HAP-1 (cell line): Measurements from ENCODE around the gene NDUFA9.

Experiments
- DNase-seq, 2 experiments: peaks; one replicate each; pipeline ENCODE4 v3.0.0-alpha.2; 2016 to 2020; ENCODE audit warnings: low spot score in 2 of 2
- H3K27me3 ChIP-seq: fragments of 250-450 bp; sonication (Bioruptor Pico); 2 replicates; pipeline ENCODE4 v1.5.1; 2020; ENCODE audit warnings: low read depth, mild to moderate bottlenecking, moderate library complexity
- H3K36me3 ChIP-seq: fragments of 250-450 bp; sonication (Bioruptor Pico); replicated peaks from 2 replicates; pipeline ENCODE4 v1.5.1; 2020; ENCODE audit warnings: mild to moderate bottlenecking
- H3K4me1 ChIP-seq: fragments of 250-450 bp; sonication (Bioruptor Pico); 2 replicates; pipeline ENCODE4 v1.5.1; 2020; ENCODE audit warnings: mild to moderate bottlenecking
- H3K4me3 ChIP-seq: fragments of 250-450 bp; sonication (Bioruptor Pico); 2 replicates; pipeline ENCODE4 v1.5.1; 2020; ENCODE audit warnings: mild to moderate bottlenecking, moderate library complexity
- H3K9me3 ChIP-seq: fragments of 250-450 bp; sonication (Bioruptor Pico); 2 replicates; pipeline ENCODE4 v1.5.1; 2020; ENCODE audit warnings: mild to moderate bottlenecking, moderate library complexity
- in situ Hi-C: fragments of 300-500 bp; cut with MboI; formaldehyde crosslinking; loops from 3 replicates; pipeline ENCODE4 v1.14.3; 2020; ENCODE audit warnings: low sequenced_read_pairs, inconsistent platforms, mixed read lengths

NDUFA9 gene

DNA sequence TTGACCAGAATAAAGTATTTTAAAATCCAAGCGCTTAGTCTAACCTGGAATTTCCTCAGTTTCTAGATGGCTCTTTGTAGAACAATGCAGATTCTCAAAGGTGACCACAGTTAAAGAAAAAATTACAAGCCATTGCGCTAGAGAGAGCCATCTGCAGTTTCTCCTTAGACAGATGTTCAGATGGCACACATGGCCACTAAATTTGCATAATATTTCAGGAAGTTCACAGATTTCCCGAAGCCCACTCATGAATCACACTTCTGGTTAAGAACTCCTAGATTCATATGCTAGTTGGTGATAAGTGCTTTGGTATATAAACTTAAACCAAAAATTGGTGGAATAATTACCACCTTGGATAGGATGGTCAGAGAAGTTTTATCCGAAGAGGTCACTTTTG, 812 bp upstream of the NDUFA9 start:
- in situ Hi-C loops: no loop called here
- DNase-seq: no peak
- H3K4me3 ChIP-seq: peak overlapping the region; percentile 80

DNA sequence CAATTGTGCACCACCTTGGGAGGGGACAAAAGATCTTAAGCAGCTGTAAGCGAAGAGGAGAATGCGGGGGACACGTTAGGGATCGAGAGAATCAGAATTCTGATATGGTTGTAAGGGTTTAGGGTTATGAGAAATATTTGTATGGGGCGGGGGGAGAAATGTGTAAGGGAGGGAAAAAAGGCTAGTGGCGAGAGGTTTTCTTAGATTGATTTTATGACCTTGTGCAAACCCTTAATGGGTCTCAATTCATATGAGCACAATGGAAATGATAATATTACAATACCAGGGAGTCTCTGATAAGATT, 396 bp downstream of the NDUFA9 start:
- Histone ChIP-seq H3K4me1 (peaks cover 26% of the 10 kb centered on the region), H3K27me3 (no peaks in the 10 kb centered on the region), H3K4me3 (peak overlapping the region; percentile 80), H3K36me3 (peaks cover 4% of the 10 kb centered on the region; the same call in 1 of the 2 replicates), H3K9me3 (no peaks in the 10 kb centered on the region)
- DNase-seq: peak in 1 of 2 experiments; percentile 48
- in situ Hi-C loops: no loop called here

More for the DNA sequence above, 812 bp upstream of the NDUFA9 start:
- H3K36me3 ChIP-seq: no peaks in the 10 kb centered on the region
- H3K9me3 ChIP-seq: no peaks in the 10 kb centered on the region
- H3K4me1 ChIP-seq: peaks cover 26% of the 10 kb centered on the region
- 0 out of 2 replicates have a peak, but pooled peaks cover 4% of the 10 kb centered on the region for H3K27me3 ChIP-seq

DNA sequence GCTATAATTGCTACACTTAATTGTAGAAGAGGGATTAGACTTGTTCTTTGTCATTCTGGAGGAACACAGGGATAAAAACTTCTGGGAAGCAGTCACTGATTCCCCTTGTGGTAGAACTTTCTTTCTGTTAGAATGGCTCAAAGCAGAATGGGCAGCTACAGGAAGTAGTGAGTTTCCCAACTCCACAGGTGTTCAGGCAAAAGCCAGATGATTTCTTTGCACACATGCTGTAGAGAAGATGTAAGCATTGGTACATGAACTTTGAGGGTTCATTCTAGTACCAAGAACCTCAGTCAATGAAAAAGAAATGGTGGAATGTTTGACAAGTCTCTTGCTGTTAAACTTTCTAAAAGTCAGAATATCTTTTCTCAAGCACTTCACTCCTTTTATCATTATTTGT, 4.3 kb downstream of the NDUFA9 start:
- H3K9me3 ChIP-seq: no peaks in the 10 kb centered on the region
- H3K4me3 ChIP-seq: no peak overlapping the region
- no peaks in the 10 kb centered on the region for H3K27me3 ChIP-seq
- peaks cover 18% of the 10 kb centered on the region for H3K4me1 ChIP-seq
- in situ Hi-C loops: no loop called here
- DNase-seq: no peak
- peaks cover 32% of the 10 kb centered on the region for H3K36me3 ChIP-seq

DNA sequence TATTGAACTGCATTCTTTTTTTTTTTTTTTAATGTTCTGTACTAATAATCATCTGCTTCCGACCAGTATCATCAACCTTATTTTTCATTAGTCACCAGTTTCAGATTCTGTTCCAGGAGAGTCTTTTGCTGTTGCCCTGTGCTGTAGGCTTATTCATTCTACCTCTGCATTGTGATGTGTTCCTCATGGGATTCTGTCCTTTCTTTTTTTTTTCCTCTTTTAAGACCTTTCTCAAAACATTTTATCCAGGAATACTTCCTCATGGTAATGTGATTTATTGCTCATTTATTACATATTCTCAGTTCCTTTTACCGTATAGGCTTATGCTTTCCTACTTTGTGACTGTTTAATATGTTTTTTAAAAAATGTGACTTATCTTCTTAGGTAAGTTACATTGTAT, 4.8 kb downstream of the NDUFA9 start:
- peaks cover 18% of the 10 kb centered on the region for H3K4me1 ChIP-seq
- no peak for DNase-seq
- no peaks in the 10 kb centered on the region for H3K27me3 ChIP-seq
- H3K9me3 ChIP-seq: no peaks in the 10 kb centered on the region
- no peak overlapping the region for H3K4me3 ChIP-seq
- H3K36me3 ChIP-seq: peaks cover 35% of the 10 kb centered on the region
- in situ Hi-C loops: no loop called here

DNA sequence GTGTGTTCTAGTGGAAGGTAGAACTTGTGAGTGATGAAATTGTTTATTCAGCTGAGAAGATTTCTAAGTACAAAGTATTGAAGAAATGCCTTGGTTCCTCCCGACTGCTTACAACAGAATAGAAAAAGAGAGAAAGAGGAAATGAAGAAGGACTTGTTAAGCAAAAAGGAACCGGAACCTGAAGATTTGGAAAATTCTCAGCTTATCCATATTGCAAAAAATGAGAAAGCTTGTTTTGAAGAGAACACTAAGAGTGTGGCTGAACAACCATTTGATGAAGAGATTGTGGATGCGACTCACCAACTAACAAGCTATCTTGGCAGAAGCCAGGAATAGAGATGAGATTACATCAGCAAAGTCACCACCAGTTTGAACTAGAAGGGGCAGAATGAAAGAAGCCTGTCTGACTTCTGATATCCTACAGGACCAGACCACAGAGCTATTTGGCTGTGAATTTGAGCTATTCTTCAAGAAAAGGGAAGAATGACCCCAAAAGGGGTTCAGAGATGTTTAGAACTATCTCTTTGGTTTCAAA, 15.1 kb downstream of the NDUFA9 start:
- H3K27me3 ChIP-seq: no peaks in the 10 kb centered on the region
- in situ Hi-C loops: no loop called here
- no peak for DNase-seq
- peaks cover 88% of the 10 kb centered on the region for H3K36me3 ChIP-seq
- H3K4me3 ChIP-seq: no peak overlapping the region
- H3K4me1 ChIP-seq: no peaks in the 10 kb centered on the region
- no peaks in the 10 kb centered on the region for H3K9me3 ChIP-seq

DNA sequence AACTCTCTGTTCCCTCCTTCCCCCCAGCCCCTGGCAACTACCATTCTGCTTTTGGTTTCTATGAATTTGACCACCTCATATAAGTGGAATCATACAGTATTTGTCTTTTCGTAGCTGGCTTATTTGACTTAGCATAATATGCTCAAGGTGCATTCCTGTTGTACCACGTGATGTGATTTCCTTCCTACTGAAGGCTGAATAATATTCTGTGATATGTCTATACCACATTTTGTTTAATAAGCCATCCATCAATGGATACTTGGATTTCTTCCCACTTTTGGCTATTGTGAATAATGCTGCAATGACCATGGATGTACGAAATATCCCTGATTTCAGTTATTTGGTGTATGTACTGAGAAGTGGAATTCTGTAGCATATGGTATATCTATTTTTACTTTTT, 16.3 kb downstream of the NDUFA9 start:
- no peaks in the 10 kb centered on the region for H3K27me3 ChIP-seq
- in situ Hi-C loops: no loop called here
- no peak for DNase-seq
- no peak overlapping the region for H3K4me3 ChIP-seq
- no peaks in the 10 kb centered on the region for H3K9me3 ChIP-seq
- peaks cover 88% of the 10 kb centered on the region for H3K36me3 ChIP-seq
- no peaks in the 10 kb centered on the region for H3K4me1 ChIP-seq

DNA sequence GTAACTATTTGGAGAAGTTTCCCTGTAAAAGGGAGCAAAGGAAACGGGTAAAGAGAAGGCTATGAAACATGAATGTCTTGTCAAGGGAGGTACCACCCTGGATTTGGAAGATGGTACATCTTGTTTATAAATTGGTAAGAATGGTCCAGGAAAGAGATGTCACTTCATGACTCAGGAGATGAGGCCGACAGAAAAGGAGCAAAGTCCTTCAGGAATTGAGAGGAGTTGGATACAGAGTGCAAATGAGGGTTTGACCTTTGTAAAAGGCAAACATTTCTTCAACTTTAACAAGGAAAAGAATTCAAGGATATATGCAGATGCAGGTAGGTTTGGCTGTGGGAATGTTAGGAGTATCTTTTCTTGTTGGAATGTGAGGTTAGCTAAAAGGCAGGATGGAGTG, 30.8 kb downstream of the NDUFA9 start:
- Histone ChIP-seq H3K27me3 (no peaks in the 10 kb centered on the region), H3K4me1 (no peaks in the 10 kb centered on the region), H3K9me3 (no peaks in the 10 kb centered on the region), H3K36me3 (peaks cover 15% of the 10 kb centered on the region), H3K4me3 (no peak overlapping the region)
- in situ Hi-C loops: no loop called here
- DNase-seq: no peak

DNA sequence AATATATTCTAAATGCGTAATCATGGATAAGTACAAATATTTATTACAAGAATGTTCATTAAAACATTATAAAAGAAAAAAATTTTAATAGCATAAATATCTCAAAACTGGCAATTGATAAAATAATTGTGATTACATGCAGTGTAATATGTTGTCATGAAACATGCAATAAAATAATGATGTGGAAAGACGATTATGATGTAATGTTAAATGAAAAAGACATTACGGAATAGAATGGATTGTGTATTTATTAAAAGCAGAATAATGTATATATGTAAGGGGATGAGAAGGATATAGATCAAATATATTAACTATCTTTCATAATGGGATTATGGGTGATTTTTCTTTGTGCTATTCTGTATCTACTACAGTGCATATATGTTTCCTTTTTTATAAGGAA, 32.8 kb downstream of the NDUFA9 start:
- in situ Hi-C loops: no loop called here

DNA sequence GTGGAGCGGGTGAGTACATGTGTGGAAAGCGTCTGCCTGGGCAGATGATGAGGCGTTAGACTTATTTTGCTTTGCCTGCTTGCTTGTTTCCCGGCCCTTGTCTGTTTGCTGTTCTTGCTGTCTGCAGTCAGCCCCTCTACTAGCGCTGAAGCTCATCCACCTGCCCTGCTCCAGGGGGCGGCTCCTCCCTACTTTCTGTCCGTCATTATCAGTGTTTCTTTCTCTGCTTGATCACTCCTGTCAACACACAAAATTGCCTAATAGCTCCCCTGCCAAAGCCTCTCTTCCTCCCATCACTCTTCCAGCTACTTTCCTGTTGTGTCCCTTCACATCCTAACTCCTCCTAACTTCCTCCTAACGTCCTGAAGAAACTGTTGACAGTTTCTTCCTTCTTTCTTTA, 36.4 kb downstream of the NDUFA9 start:
- Histone ChIP-seq H3K4me3 (no peak overlapping the region), H3K4me1 (no peaks in the 10 kb centered on the region), H3K36me3 (peaks cover 32% of the 10 kb centered on the region), H3K9me3 (no peaks in the 10 kb centered on the region), H3K27me3 (no peaks in the 10 kb centered on the region)
- in situ Hi-C loops: no loop called here
- no peak for DNase-seq

More for the DNA sequence above, 32.8 kb downstream of the NDUFA9 start:
- peaks cover 23% of the 10 kb centered on the region for H3K36me3 ChIP-seq
- DNase-seq: no peak
- H3K4me3 ChIP-seq: no peak overlapping the region
- H3K4me1 ChIP-seq: no peaks in the 10 kb centered on the region
- H3K9me3 ChIP-seq: no peaks in the 10 kb centered on the region
- no peaks in the 10 kb centered on the region for H3K27me3 ChIP-seq

DNA sequence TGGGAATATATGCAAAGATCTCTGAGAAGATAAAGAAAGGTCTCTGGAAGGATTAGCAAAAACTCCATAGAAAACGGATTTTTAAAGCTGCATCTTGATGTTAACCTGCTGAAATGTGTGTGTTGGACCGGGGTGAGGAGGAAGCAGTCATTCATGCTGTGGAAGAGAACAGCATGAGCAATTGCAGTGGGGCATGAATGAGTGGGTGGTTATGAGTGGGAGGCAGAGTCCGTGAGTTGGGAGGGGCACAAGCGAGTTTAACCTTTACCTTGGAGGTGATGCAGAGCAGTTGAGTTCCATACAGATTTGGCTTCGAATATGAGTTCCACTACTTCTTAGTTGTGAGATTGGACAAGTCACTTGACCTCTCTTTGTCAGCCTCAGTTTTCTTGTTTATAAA, 41.8 kb downstream of the NDUFA9 start:
- Histone ChIP-seq H3K36me3 (peaks cover 9% of the 10 kb centered on the region; the same call in 1 of the 2 replicates), H3K4me1 (no peaks in the 10 kb centered on the region), H3K4me3 (no peak overlapping the region), H3K27me3 (no peaks in the 10 kb centered on the region), H3K9me3 (no peaks in the 10 kb centered on the region)
- in situ Hi-C loops: no loop called here
- no peak for DNase-seq
